WERI-Rb-1 (cell line): Measurements from ENCODE around the gene KRTAP10-5.
"Not testable (repeated sequence)": the region's sequence is repeated elsewhere in the genome, so short reads cannot be mapped to it uniquely, and the experiment has no call there.

ENCODE experiments used
- DNase-seq: peaks from one replicate; pipeline ENCODE4 v3.0.0-alpha.2; 2020
- H3K27ac ChIP-seq: fragments of 250-450 bp; sonication (Bioruptor Pico); 2 replicates; pipeline ENCODE4 v1.5.1; 2020; ENCODE audit warnings: mild to moderate bottlenecking, moderate library complexity
- H3K27me3 ChIP-seq: fragments of 250-450 bp; sonication (Bioruptor Pico); 2 replicates; pipeline ENCODE4 v1.5.1; 2021; ENCODE audit warnings: mild to moderate bottlenecking, low read depth, moderate library complexity; ENCODE audit not compliant: insufficient read depth, severe bottlenecking
- H3K36me3 ChIP-seq: fragments of 250-450 bp; sonication (Bioruptor Pico); 2 replicates; pipeline ENCODE4 v1.5.1; 2020; ENCODE audit warnings: mild to moderate bottlenecking, moderate library complexity
- H3K4me3 ChIP-seq: 2 replicates; pipeline ENCODE4 v1.5.1; 2011; ENCODE audit warnings: low read depth, mild to moderate bottlenecking, control low read depth, low read length
- H3K9me3 ChIP-seq: fragments of 250-450 bp; sonication (Bioruptor Pico); 2 replicates; pipeline ENCODE4 v1.5.1; 2021; ENCODE audit warnings: mild to moderate bottlenecking, moderate library complexity; ENCODE audit not compliant: severe bottlenecking
- TF ChIP-seq, protein P1 (sequence below): IDR thresholded peaks from 2 replicates; pipeline ENCODE4 v1.5.1; 2011; ENCODE audit warnings: low read depth, mild to moderate bottlenecking, control low read depth, inconsistent platforms, low read length

Gene KRTAP10-5

DNA sequence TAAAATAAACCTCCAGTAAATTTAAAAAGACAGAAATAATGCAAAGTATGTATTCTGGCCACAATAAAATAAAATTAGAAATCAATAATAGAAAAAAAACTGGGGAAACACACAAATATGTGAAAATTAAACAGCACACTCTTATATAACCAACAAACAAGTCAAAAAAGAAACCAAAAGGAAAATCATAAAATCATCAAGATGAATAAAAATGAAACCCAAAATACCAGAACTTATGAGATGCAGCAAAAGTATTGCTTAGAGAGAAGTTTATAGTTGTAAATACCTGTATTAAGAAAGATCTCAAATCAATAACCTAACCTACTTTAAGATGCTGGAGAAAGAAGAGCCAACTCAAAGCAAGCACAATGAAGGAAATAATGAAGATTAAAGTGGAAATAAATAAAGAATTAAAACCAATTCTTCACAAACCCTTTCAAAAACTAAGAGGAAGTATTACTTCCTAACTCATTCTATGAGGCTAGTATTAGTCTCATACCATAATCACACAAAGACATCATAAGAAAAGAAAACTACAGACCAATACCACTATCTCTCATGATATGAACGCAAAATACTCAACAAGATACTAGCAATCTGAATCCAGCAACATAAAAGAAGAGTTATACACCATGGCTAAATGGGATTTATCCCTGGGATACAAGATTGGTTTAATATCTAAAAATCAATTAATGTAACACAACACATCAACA lies 15.4 kb downstream of the KRTAP10-5 start:
- no peak overlapping the region for H3K4me3 ChIP-seq
- no peaks in the 10 kb centered on the region for H3K36me3 ChIP-seq
- H3K27me3 ChIP-seq = no peaks in the 10 kb centered on the region
- DNase-seq = no peak
- no peak overlapping the region for H3K27ac ChIP-seq
- peaks cover 5% of the 10 kb centered on the region for H3K9me3 ChIP-seq
- TF ChIP-seq, protein P1, sequence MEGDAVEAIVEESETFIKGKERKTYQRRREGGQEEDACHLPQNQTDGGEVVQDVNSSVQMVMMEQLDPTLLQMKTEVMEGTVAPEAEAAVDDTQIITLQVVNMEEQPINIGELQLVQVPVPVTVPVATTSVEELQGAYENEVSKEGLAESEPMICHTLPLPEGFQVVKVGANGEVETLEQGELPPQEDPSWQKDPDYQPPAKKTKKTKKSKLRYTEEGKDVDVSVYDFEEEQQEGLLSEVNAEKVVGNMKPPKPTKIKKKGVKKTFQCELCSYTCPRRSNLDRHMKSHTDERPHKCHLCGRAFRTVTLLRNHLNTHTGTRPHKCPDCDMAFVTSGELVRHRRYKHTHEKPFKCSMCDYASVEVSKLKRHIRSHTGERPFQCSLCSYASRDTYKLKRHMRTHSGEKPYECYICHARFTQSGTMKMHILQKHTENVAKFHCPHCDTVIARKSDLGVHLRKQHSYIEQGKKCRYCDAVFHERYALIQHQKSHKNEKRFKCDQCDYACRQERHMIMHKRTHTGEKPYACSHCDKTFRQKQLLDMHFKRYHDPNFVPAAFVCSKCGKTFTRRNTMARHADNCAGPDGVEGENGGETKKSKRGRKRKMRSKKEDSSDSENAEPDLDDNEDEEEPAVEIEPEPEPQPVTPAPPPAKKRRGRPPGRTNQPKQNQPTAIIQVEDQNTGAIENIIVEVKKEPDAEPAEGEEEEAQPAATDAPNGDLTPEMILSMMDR = no peak

DNA sequence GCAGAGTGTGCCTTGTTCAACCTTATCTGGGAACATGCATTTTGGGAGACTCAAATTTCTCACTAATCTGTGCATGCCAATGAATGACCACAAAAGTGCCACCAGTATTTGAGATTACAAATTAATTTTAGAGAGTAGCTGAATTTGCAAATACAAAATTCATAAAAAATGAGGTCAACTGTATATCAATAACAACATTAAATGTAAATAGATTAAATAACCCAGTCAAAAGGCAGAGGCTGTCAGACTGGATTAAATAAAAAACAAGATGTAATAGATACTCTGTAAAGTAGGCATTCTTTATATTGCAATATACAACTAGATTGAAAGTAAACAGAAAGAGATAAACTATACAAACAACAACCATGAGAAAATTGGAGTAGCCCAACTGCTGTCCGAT lies 16.3 kb downstream of the KRTAP10-5 start:
- H3K36me3 ChIP-seq = no peaks in the 10 kb centered on the region
- no peak overlapping the region for H3K4me3 ChIP-seq
- no peak for DNase-seq
- no peak overlapping the region for H3K27ac ChIP-seq
- H3K27me3 ChIP-seq = no peaks in the 10 kb centered on the region
- H3K9me3 ChIP-seq = peaks cover 5% of the 10 kb centered on the region
- TF ChIP-seq, protein P1 = no peak

DNA sequence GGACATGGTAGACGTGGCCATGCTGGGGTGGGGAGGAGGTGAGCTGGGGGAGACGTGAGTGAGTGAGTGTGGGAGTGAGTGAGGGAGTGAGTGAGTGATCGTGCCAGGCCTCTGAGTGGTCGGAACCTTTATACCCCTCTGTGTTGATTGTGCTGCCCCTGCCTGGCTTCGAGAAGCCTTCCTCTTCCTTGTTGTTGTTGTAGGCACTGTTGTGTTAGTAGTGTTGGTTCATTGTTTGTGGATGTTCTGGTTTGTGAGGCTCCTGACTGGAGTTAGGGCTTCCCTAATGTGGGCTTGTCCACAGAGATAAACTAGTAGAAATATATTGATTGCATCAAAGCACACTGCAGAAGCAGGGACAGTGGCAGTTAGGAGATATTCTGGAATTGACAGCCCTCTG lies 21.7 kb downstream of the KRTAP10-5 start, which contains the start of gene KRTAP10-3:
Gene KRTAP10-3 (minus strand): TSS at position 101 of the 400 bp plus-strand sequence. CDS start 80 bp downstream, at position 21.
- no peak within 1 kb of the TSS for H3K27ac ChIP-seq
- no peak within 1 kb of the TSS for H3K4me3 ChIP-seq
- H3K27me3 ChIP-seq = no peaks in the 10 kb centered on the region

DNA sequence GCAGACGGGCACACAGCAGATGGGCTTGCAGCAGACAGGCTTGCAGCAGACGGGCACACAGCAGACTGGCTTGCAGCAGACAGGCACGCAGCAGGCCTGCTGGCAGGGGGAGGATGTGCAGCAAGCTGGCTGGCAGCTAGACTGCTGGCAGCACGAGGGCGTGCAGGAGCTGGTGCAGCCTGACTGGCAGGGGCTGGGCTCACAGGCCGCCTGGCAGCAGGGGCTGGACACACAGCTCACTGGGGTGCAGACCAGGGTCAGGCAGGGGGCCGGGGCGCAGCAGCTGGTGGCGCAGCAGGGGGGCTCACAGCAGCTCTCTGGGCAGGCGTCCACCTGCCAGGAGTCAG lies 22.1 kb downstream of the KRTAP10-5 start:
- DNase-seq, H3K27ac ChIP-seq, H3K4me3 ChIP-seq, H3K27me3 ChIP-seq, H3K36me3 ChIP-seq: not testable (repeated sequence)
- peaks cover 13% of the 10 kb centered on the region for H3K9me3 ChIP-seq

More for the DNA sequence above, 21.7 kb downstream of the KRTAP10-5 start, which contains the start of gene KRTAP10-3:
- peaks cover 9% of the 10 kb centered on the region for H3K9me3 ChIP-seq
- H3K36me3 ChIP-seq = no peaks in the 10 kb centered on the region
- TF ChIP-seq, protein P1 = no peak
- no peak for DNase-seq

DNA sequence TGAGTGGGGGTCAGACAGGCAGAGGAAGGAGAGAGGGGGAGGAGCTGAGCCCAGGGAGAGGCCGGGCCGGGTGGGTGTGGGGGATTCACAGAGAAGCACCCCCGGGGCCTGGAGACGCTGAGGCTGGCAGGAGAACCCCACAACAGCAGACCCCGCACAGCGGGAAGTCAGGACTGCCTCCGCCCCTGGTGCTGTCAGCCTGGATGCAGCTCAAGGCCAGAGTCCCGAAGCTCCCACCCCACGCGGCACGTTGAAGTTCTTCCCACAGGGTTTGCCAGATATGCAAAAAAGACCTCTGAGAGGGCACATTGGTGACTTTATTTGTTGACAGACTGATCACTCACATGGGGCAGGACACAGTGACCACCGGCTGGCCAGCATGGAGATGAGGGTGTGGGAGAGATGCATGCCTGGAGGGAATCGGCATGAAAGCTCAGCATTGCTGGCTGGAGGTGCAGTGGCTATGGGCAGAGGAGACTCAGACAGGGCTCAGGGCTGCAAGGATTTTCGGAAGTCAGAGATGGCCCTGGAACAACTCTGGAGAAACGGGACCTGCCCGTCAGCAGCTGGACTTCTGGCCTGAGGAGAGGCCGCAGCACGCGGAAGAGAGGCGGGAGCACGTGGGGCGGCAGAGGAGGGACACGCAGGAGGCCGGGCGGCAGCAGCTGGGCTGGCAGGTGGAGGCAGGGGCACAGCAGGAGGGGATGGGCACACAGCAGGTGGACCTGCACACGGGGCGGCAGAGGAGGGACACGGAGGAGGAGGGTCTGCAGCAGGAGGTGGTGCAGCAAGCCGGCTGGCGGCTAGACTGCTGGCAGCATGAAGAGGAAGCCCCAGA lies 22.7 kb downstream of the KRTAP10-5 start:
- TF ChIP-seq, protein P1 = no peak
- no peaks in the 10 kb centered on the region for H3K27me3 ChIP-seq
- no peak overlapping the region for H3K4me3 ChIP-seq
- peaks cover 13% of the 10 kb centered on the region for H3K9me3 ChIP-seq
- DNase-seq = no peak
- no peak overlapping the region for H3K27ac ChIP-seq
- no peaks in the 10 kb centered on the region for H3K36me3 ChIP-seq

DNA sequence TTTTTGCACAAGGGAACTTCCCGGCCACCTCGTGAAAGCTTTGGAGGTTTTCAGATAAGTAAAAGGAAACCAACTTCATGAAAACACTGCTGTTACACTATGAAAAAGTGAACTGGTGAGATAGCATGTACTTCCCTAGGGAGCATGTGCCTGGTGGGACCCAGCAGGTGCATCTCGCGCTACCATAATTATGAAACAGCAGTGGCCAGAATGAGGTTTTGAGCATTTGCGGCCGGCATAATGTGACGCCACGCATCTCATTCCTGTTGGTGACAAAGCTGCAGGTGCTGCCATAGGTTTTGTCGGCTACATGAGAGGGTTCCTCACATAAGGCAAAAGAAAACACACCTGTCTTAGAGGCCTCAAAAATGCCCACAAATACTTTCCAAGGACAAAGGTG lies 23.5 kb downstream of the KRTAP10-5 start:
- peaks cover 13% of the 10 kb centered on the region for H3K9me3 ChIP-seq
- DNase-seq = no peak
- no peak overlapping the region for H3K27ac ChIP-seq
- no peaks in the 10 kb centered on the region for H3K27me3 ChIP-seq
- H3K36me3 ChIP-seq = no peaks in the 10 kb centered on the region
- no peak overlapping the region for H3K4me3 ChIP-seq
- TF ChIP-seq, protein P1 = no peak
